A549 (cell line): ENCODE results near the gene CAPN13.

ENCODE experiments used
- CBX8 ChIP-seq: fragments of 200-600 bp; sonication (generic); IDR thresholded peaks from 2 replicates; pipeline ENCODE4 v1.6.1; 2016
- CTCF ChIP-seq: fragments of >200 bp; sonication (Bioruptor Twin); formaldehyde crosslinking; IDR thresholded peaks from 3 replicates; pipeline ENCODE4 v1.5.1; 2016
- ELK1 ChIP-seq: fragments of 150-350 bp; IDR thresholded peaks from 2 replicates; pipeline ENCODE4 v1.6.1; 2014; ENCODE audit warnings: low read depth, mild to moderate bottlenecking, low read length
- MAZ ChIP-seq: fragments of 150-350 bp; IDR thresholded peaks from 2 replicates; pipeline ENCODE4 v1.6.1; 2014; ENCODE audit warnings: antibody characterized with exemption, low read depth, low read length, borderline replicate concordance
- NPAS2 ChIP-seq: fragments of 250-450 bp; sonication (Bioruptor Pico); IDR thresholded peaks from 2 replicates; pipeline ENCODE4 v1.8.0; 2022; ENCODE audit warnings: mild to moderate bottlenecking, moderate library complexity, borderline replicate concordance
- PBX3 ChIP-seq: IDR thresholded peaks from 2 replicates; pipeline ENCODE4 v1.6.1; 2012
- POLR2A ChIP-seq: IDR thresholded peaks from 2 replicates; pipeline ENCODE4 v1.6.1; 2012; ENCODE audit warnings: mild to moderate bottlenecking, low read length
- REST ChIP-seq: fragments of 200-600 bp; sonication (generic); IDR thresholded peaks from 2 replicates; pipeline ENCODE4 v1.6.1; 2016; ENCODE audit warnings: antibody characterized with exemption, mild to moderate bottlenecking, moderate library complexity
- ZC3H11A ChIP-seq: fragments of 450-650 bp; IDR thresholded peaks from 2 replicates; pipeline ENCODE4 v1.6.1; 2014; ENCODE audit warnings: antibody characterized with exemption, mild to moderate bottlenecking
- ZFP36 ChIP-seq: fragments of 450-650 bp; IDR thresholded peaks from 2 replicates; pipeline ENCODE4 v1.6.1; 2014; ENCODE audit warnings: borderline replicate concordance; ENCODE audit not compliant: partially characterized antibody

GRCh38 chr2:30826481-30826880, 19.2 kb upstream of the CAPN13 start:
- TF ChIP-seq CBX8: no peak
- TF ChIP-seq ELK1: no peak
- TF ChIP-seq REST: no peak
- no peak for TF ChIP-seq PBX3
- TF ChIP-seq MAZ: no peak
- no peak for TF ChIP-seq NPAS2 (CRISPR knock-in tag)
- no peak for TF ChIP-seq POLR2A
- TF ChIP-seq ZC3H11A: no peak
- TF ChIP-seq ZFP36: no peak
- TF ChIP-seq CTCF: no peak
